C4-2B (cell line): ENCODE results near the gene GNB1L.
"Not testable (repeated sequence)": the region's sequence is repeated elsewhere in the genome, so short reads cannot be mapped to it uniquely, and the experiment has no call there.

Experiments used
- CTCF ChIP-seq: fragments of 450-650 bp; conservative IDR thresholded peaks from 2 replicates; pipeline ENCODE4 v1.5.1; 2017; ENCODE audit warnings: mild to moderate bottlenecking
- ZFX ChIP-seq: fragments of 450-650 bp; IDR thresholded peaks from 2 replicates; pipeline ENCODE4 v1.6.1; 2017

- not testable (repeated sequence) for TF ChIP-seq CTCF, ZFX
Measured at GRCh38 chr22:19831979-19832378, 22.7 kb downstream of the GNB1L start.
